Epithelial cell of esophagus (primary cell): ENCODE data around the gene CCT4.
"Not testable (repeated sequence)": the region's sequence is repeated elsewhere in the genome, so short reads cannot be mapped to it uniquely, and the experiment has no call there.

Source experiments
- DNase-seq: peaks from one replicate; pipeline ENCODE4 v3.0.0; 2010; ENCODE audit warnings: low read depth
- H3K4me3 ChIP-seq: 2 replicates; pipeline ENCODE4 v1.5.1; 2011; ENCODE audit warnings: mild to moderate bottlenecking, low read length, control low read depth
- TF ChIP-seq, protein P1 (sequence below): IDR thresholded peaks from 2 replicates; pipeline ENCODE4 v1.5.1; 2011; ENCODE audit warnings: low read depth, mild to moderate bottlenecking, low read length, control low read depth, inconsistent platforms; ENCODE audit not compliant: insufficient read depth; ENCODE audit errors: missing control alignments

Gene CCT4

GRCh38 chr2:61905372-61906185 is 17.1 kb upstream of the CCT4 start, which contains the start of gene COMMD1:
Gene COMMD1 (plus strand): TSS chr2:61905674. CDS start chr2:61905679, 5 bp downstream.
- H3K4me3 ChIP-seq: peak within 1 kb of the TSS; percentile 97
- DNase-seq: peak; percentile 84
- TF ChIP-seq, protein P1, sequence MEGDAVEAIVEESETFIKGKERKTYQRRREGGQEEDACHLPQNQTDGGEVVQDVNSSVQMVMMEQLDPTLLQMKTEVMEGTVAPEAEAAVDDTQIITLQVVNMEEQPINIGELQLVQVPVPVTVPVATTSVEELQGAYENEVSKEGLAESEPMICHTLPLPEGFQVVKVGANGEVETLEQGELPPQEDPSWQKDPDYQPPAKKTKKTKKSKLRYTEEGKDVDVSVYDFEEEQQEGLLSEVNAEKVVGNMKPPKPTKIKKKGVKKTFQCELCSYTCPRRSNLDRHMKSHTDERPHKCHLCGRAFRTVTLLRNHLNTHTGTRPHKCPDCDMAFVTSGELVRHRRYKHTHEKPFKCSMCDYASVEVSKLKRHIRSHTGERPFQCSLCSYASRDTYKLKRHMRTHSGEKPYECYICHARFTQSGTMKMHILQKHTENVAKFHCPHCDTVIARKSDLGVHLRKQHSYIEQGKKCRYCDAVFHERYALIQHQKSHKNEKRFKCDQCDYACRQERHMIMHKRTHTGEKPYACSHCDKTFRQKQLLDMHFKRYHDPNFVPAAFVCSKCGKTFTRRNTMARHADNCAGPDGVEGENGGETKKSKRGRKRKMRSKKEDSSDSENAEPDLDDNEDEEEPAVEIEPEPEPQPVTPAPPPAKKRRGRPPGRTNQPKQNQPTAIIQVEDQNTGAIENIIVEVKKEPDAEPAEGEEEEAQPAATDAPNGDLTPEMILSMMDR: no peak

- no peak for DNase-seq
- TF ChIP-seq, protein P1: no peak
- no peak overlapping the region for H3K4me3 ChIP-seq
Measured at GRCh38 chr2:61900281-61900680, 11.8 kb upstream of the CCT4 start.

DNA sequence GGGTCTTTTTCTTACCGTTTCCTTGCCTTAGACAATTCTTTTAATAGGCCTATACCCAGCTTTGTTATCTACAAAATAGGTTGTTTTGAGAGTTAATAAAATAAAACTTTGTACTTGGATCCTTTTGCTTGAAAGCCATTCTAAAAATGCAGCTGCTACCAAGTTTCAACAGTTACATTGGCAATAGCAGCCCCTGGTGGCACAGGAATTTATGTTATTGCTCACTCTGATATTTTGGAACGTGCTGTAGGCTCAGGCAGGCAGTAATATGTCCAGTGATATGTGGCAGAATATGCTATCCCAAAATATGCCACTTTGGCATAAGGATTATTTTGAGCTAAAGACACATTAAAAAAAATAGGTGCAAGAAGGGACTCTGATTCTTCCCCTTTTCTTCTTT is 10.4 kb upstream of the CCT4 start:
- DNase-seq: peak; percentile 44
- TF ChIP-seq, protein P1: peak; percentile 65
- no peak overlapping the region for H3K4me3 ChIP-seq

- DNase-seq: peak; percentile 53
- TF ChIP-seq, protein P1: no peak
- peak overlapping the region; percentile 96 for H3K4me3 ChIP-seq
Measured at GRCh38 chr2:61887717-61888266, 664 bp downstream of the CCT4 start.

- H3K4me3 ChIP-seq: peak overlapping the region; percentile 1
- no peak for DNase-seq
- TF ChIP-seq, protein P1: no peak
Measured at GRCh38 chr2:61885896-61886603, 2.4 kb downstream of the CCT4 start.

- no peak for DNase-seq
- TF ChIP-seq, protein P1: no peak
- no peak overlapping the region for H3K4me3 ChIP-seq
Measured at GRCh38 chr2:61882850-61883249, 5.6 kb downstream of the CCT4 start.

- not testable (repeated sequence) for H3K4me3 ChIP-seq
- peak; percentile 37 for DNase-seq
Measured at GRCh38 chr2:61879351-61879750, 9.1 kb downstream of the CCT4 start.
